HCT116 (cell line): ENCODE measurements around the gene UBXN10. TPM values are rescaled to one million over a fixed set of nuclear protein-coding genes. Genes with fewer than 3 reads are reported as not detected.

ENCODE experiments used
- ATAC-seq: fragments of 200-7000 bp; cut with Tn5 transposase; 2 replicates; pipeline ENCODE4 v1.9.1; 2020; ENCODE audit warnings: mild to moderate bottlenecking, moderate library complexity
- BruUV-seq: library from RNA; stranded (reverse); fragments of 400-500 nt; replicated peaks from 2 replicates; lab custom pipeline; 2021; lab: Mats Ljungman, UMichigan
- CTCF ChIA-PET: fragments of 300-600 bp; sonication (Branson Sonifier 250); formaldehyde crosslinking; loops from one replicate; lab custom pipeline; 2021; ENCODE audit warnings: antibody characterized with exemption; lab: Charles Lee
- POLR2A ChIA-PET: fragments of 300-600, 350-600 bp; sonication (Branson Sonifier 250); formaldehyde crosslinking; loops from one replicate; lab custom pipeline; 2021; ENCODE audit warnings: antibody characterized with exemption; lab: Charles Lee
- RAD21 ChIA-PET, 2 experiments: fragments of 300-600 bp; sonication (Branson Sonifier 250); formaldehyde crosslinking; loops; one replicate each; lab custom pipeline; 2023; ENCODE audit warnings: low total read pairs in 2 of 2; ENCODE audit not compliant: uncharacterized antibody in 2 of 2, unreplicated experiment in 2 of 2, low non-redundant PET in 1 of 2; lab: Charles Lee
- DNase-seq: peaks from one replicate; pipeline ENCODE4 v3.0.0-alpha.2; 2010; ENCODE audit warnings: low read depth, low spot score
- H2AFZ ChIP-seq: fragments of 200-600 bp; shearing (Covaris generic), sonication (generic); 2 replicates; pipeline ENCODE4 v1.6.1; 2017; ENCODE audit warnings: low read depth, mixed run types, mixed read lengths, antibody characterized with exemption, low read length; ENCODE audit not compliant: poor library complexity, severe bottlenecking
- H3K27ac ChIP-seq: 2 replicates; pipeline ENCODE4 v1.5.1; 2012; ENCODE audit warnings: low read depth, low read length
- H3K27me3 ChIP-seq: fragments of 200-600 bp; sonication (generic); 2 replicates; pipeline ENCODE4 v1.6.1; 2016; ENCODE audit warnings: mixed run types, low read length, mixed read lengths; ENCODE audit not compliant: insufficient read depth
- H3K36me3 ChIP-seq, 2 experiments: fragments of 200-500 bp in 1 of 2; fragments of 200-600 bp in 1 of 2; sonication (Bioruptor generic) in 1 of 2; sonication (generic) in 1 of 2; 2 replicates each; pipeline versions ENCODE4 v1.5.1 to v1.6.1; 2014 to 2016; ENCODE audit warnings: low read length in 2 of 2, inconsistent platforms in 1 of 2, mixed read lengths in 1 of 2, mixed run types in 1 of 2; ENCODE audit not compliant: insufficient read depth in 2 of 2, control insufficient read depth in 1 of 2
- H3K4me1 ChIP-seq, 2 experiments: fragments of 200-600 bp in 1 of 2; sonication (generic) in 1 of 2; 2 replicates each; pipeline versions ENCODE4 v1.5.1 to v1.6.1; 2012 to 2017; ENCODE audit warnings: low read length in 2 of 2, inconsistent platforms in 1 of 2, mild to moderate bottlenecking in 1 of 2, mixed read lengths in 1 of 2, mixed run types in 1 of 2, moderate library complexity in 1 of 2; ENCODE audit not compliant: insufficient read depth in 2 of 2, control insufficient read depth in 1 of 2
- H3K4me2 ChIP-seq: fragments of 200-600 bp; sonication (generic); 2 replicates; pipeline ENCODE4 v1.6.1; 2017; ENCODE audit warnings: mixed run types, low read length, mixed read lengths
- H3K4me3 ChIP-seq, 2 experiments: fragments of 200-600 bp in 1 of 2; sonication (generic) in 1 of 2; replicated peaks in 1 of 2; 2 replicates each; pipeline ENCODE4 v1.5.1; 2011 to 2016; ENCODE audit warnings: low read length in 2 of 2, control low read depth in 1 of 2, low read depth in 1 of 2, mild to moderate bottlenecking in 1 of 2, mixed read lengths in 1 of 2, mixed run types in 1 of 2
- H3K79me2 ChIP-seq: fragments of 200-600 bp; sonication (generic); 2 replicates; pipeline ENCODE4 v1.6.1; 2017; ENCODE audit warnings: mild to moderate bottlenecking, mixed run types, low read length, moderate library complexity, mixed read lengths; ENCODE audit not compliant: insufficient read depth
- H3K9ac ChIP-seq: fragments of 200-600 bp; sonication (generic); 2 replicates; pipeline ENCODE4 v1.6.1; 2016; ENCODE audit warnings: low read length, mixed read lengths
- H3K9me2 ChIP-seq: fragments of 200-600 bp; sonication (generic), shearing (Covaris generic); 2 replicates; pipeline ENCODE4 v1.6.1; 2017; ENCODE audit warnings: mixed run types, mild to moderate bottlenecking, moderate library complexity; ENCODE audit not compliant: insufficient read depth
- H3K9me3 ChIP-seq, 2 experiments: fragments of 200-500 bp in 1 of 2; fragments of 200-600 bp in 1 of 2; sonication (Bioruptor generic) in 1 of 2; sonication (generic) in 1 of 2; 2 replicates each; pipeline ENCODE4 v1.6.1; 2014 to 2017; ENCODE audit warnings: low read length in 2 of 2, mixed read lengths in 2 of 2, inconsistent platforms in 1 of 2, low read depth in 1 of 2, mild to moderate bottlenecking in 1 of 2, mixed run types in 1 of 2, moderate library complexity in 1 of 2; ENCODE audit not compliant: control insufficient read depth in 1 of 2, insufficient read depth in 1 of 2
- H4K20me1 ChIP-seq: fragments of 200-600 bp; sonication (generic), shearing (Covaris generic); 2 replicates; pipeline ENCODE4 v1.6.1; 2017; ENCODE audit warnings: mixed run types, mild to moderate bottlenecking, moderate library complexity; ENCODE audit not compliant: insufficient read depth
- ATF3 ChIP-seq: IDR thresholded peaks from 2 replicates; pipeline ENCODE4 v1.6.1; 2012
- CBX3 ChIP-seq: IDR thresholded peaks from 2 replicates; pipeline ENCODE4 v1.6.1; 2012; ENCODE audit warnings: low read depth
- CEBPB ChIP-seq: IDR thresholded peaks from 2 replicates; pipeline ENCODE4 v1.6.1; 2012; ENCODE audit warnings: low read depth
- CTCF ChIP-seq, 3 experiments: fragments of 200-600 bp in 1 of 3; sonication (generic) in 1 of 3; IDR thresholded peaks in 2 of 3; conservative IDR thresholded peaks in 1 of 3; 2 replicates each; pipeline ENCODE4 v1.5.1; 2012 to 2017; ENCODE audit warnings: low read depth in 2 of 3, low read length in 2 of 3, antibody characterized with exemption in 1 of 3, borderline replicate concordance in 1 of 3, control low read depth in 1 of 3, mild to moderate bottlenecking in 1 of 3, mixed read lengths in 1 of 3, mixed run types in 1 of 3, moderate library complexity in 1 of 3; ENCODE audit not compliant: insufficient read depth in 1 of 3
- ELF1 ChIP-seq: IDR thresholded peaks from 2 replicates; pipeline ENCODE4 v1.6.1; 2012; ENCODE audit warnings: low read depth, borderline replicate concordance
- EZH2 ChIP-seq: fragments of 200-600 bp; sonication (generic); IDR thresholded peaks from 2 replicates; pipeline ENCODE4 v1.6.1; 2017; ENCODE audit warnings: antibody characterized with exemption, mixed run types
- EZH2phosphoT487 ChIP-seq: fragments of 200-600 bp; IDR thresholded peaks from 2 replicates; pipeline ENCODE4 v1.6.1; 2018; ENCODE audit warnings: antibody characterized with exemption, borderline replicate concordance
- FOSL1 ChIP-seq: IDR thresholded peaks from 2 replicates; pipeline ENCODE4 v1.6.1; 2012; ENCODE audit warnings: low read depth
- JUND ChIP-seq: IDR thresholded peaks from 2 replicates; pipeline ENCODE4 v1.6.1; 2012
- POLR2A ChIP-seq: IDR thresholded peaks from 2 replicates; pipeline ENCODE4 v1.7.0; 2011; ENCODE audit warnings: borderline replicate concordance; ENCODE audit not compliant: insufficient read depth, insufficient read length; ENCODE audit errors: extremely low read depth
- POLR2AphosphoS5 ChIP-seq: IDR thresholded peaks from 2 replicates; pipeline ENCODE4 v1.6.1; 2011; ENCODE audit warnings: mild to moderate bottlenecking, low read depth, low read length, moderate library complexity
- RAD21 ChIP-seq: IDR thresholded peaks from 2 replicates; pipeline ENCODE4 v1.6.1; 2012; ENCODE audit warnings: low read depth, mild to moderate bottlenecking
- REST ChIP-seq: IDR thresholded peaks from 2 replicates; pipeline ENCODE4 v1.6.1; 2012; ENCODE audit warnings: low read depth
- SIN3A ChIP-seq: IDR thresholded peaks from 2 replicates; pipeline ENCODE4 v1.6.1; 2012; ENCODE audit warnings: low read depth
- SP1 ChIP-seq: IDR thresholded peaks from 2 replicates; pipeline ENCODE4 v1.6.1; 2012; ENCODE audit warnings: low read depth
- ZBTB33 ChIP-seq: IDR thresholded peaks from 2 replicates; pipeline ENCODE4 v1.6.1; 2011; ENCODE audit warnings: mild to moderate bottlenecking, low read length, moderate library complexity; ENCODE audit not compliant: insufficient replicate concordance; ENCODE audit errors: extremely low read depth
- ZFX ChIP-seq: fragments of 450-650 bp; IDR thresholded peaks from 2 replicates; pipeline ENCODE4 v1.6.1; 2017
- intact Hi-C: fragments of 100-400 bp; cut with micrococcal nuclease; formaldehyde crosslinking; loops from 2 replicates; pipeline ENCODE4 v1.10.0; 2022
- total RNA-seq: library from RNA; stranded (reverse); gene quantifications from one replicate; pipeline ENCODE4 v1.2.1, GENCODE V29; 2021; ENCODE audit not compliant: unreplicated experiment

UBXN10 gene
- total RNA-seq, 1 experiment from 2014 or later = not detected

GRCh38 chr1:20166051-20166450, 19.8 kb upstream of the UBXN10 start (continued):
- no peak for TF ChIP-seq REST
- no peak for TF ChIP-seq EZH2phosphoT487
- TF ChIP-seq CBX3 = no peak
- no peak for TF ChIP-seq JUND
- TF ChIP-seq POLR2A = no peak

GRCh38 chr1:20167126-20167525, 18.8 kb upstream of the UBXN10 start:
- CTCF ChIA-PET = no interaction called here
- TF ChIP-seq FOSL1 = no peak
- TF ChIP-seq CTCF (IDR thresholded peaks at IDR 0.05 in 2 of 3, conservative IDR thresholded peaks at IDR 0.05 in 1 of 3; ENCODE audit: borderline replicate concordance in 1 of 3, insufficient read depth in 1 of 3, low read depth in 2 of 3, low read length in 2 of 3) = no peak
- no peak for TF ChIP-seq ATF3
- no peak for TF ChIP-seq RAD21
- TF ChIP-seq SP1 = no peak
- no peak for TF ChIP-seq POLR2AphosphoS5
- no peak for TF ChIP-seq JUND
- no peak for TF ChIP-seq ZBTB33
- TF ChIP-seq SIN3A = no peak
- no peak for TF ChIP-seq ZFX
- TF ChIP-seq ELF1 = no peak
- TF ChIP-seq EZH2 = no peak
- no peak for TF ChIP-seq CEBPB
- TF ChIP-seq CBX3 = no peak

More at GRCh38 chr1:20167126-20167525, 18.8 kb upstream of the UBXN10 start:
- no peaks in the 10 kb centered on the region for H3K9me3 ChIP-seq
- H3K4me2 ChIP-seq = no peak overlapping the region
- H3K79me2 ChIP-seq = no peaks in the 10 kb centered on the region
- H2AFZ ChIP-seq = no peak overlapping the region
- DNase-seq (no peak), ATAC-seq (no peak)
- no TSS peak for BruUV-seq
- H3K4me3 ChIP-seq = no peak overlapping the region
- RAD21 ChIA-PET = no interaction called here
- H3K27ac ChIP-seq = no peak overlapping the region
- H3K9me2 ChIP-seq = no peaks in the 10 kb centered on the region
- no peak overlapping the region for H3K9ac ChIP-seq
- no peaks in the 10 kb centered on the region for H4K20me1 ChIP-seq
- peaks cover 0 to 10% of the 10 kb centered on the region in 2 experiments; a peak in 2 of 4 replicates for H3K4me1 ChIP-seq
- POLR2A ChIA-PET = no interaction called here
- H3K27me3 ChIP-seq = no peaks in the 10 kb centered on the region
- no peaks in the 10 kb centered on the region for H3K36me3 ChIP-seq
- intact Hi-C loops = loop anchor here (5.0 kb wide), 1 partner anchor 325 kb away; no protein-coding TSS in a partner anchor
